Astrocyte of the cerebellum (primary cell): ENCODE measurements around the gene ZDHHC21.
A peak's percentile ranks its signal among the peaks of the same experiment; 100 is the strongest.

ENCODE experiments used
- DNase-seq: peaks from one replicate; pipeline ENCODE4 v3.0.0-alpha.2; 2011; ENCODE audit warnings: low read depth
- H3K4me3 ChIP-seq: 2 replicates; pipeline ENCODE4 v1.5.1; 2011; ENCODE audit warnings: mild to moderate bottlenecking, low read depth, low read length, moderate library complexity
- in situ Hi-C: cut with HindIII; loops from 2 replicates; pipeline ENCODE4 v1.10.0; 2017; ENCODE audit warnings: low sequenced_read_pairs
- TF ChIP-seq, protein P1 (sequence below): IDR thresholded peaks from 2 replicates; pipeline ENCODE4 v1.5.1; 2012; ENCODE audit warnings: low read length, low read depth, moderate library complexity, mild to moderate bottlenecking; ENCODE audit errors: missing control alignments

ZDHHC21 gene

DNA sequence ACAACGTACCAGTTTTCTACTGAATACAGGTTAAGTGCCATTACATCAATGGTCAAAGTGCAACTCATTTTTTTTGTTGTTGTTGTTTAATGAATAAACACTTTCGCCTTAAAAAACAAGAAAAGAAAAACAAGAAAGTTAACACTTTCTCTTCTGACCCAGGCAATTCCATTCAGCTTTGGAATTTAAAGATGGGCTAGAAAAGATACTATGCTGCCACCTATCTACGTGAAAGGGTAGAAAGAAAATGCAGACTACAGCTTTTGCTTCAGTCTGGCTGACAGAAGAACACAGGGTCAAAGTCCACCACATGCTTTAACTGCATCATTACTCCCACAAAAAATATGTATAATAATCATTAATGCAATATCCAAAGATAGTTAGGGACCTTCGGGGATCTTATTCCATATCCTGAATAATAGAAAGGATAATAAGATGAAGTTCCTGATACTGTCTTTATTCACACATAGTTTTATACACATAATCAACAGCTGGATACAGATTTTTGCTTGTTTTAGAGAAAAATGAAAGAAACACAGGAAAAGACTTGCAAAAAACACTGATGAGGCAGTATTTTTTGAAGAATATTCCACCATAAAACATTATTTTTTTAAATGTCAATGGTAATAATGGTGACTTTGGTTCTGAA, 40.4 kb downstream of the ZDHHC21 start:
- DNase-seq = no peak
- H3K4me3 ChIP-seq = no peak overlapping the region
- TF ChIP-seq, protein P1, sequence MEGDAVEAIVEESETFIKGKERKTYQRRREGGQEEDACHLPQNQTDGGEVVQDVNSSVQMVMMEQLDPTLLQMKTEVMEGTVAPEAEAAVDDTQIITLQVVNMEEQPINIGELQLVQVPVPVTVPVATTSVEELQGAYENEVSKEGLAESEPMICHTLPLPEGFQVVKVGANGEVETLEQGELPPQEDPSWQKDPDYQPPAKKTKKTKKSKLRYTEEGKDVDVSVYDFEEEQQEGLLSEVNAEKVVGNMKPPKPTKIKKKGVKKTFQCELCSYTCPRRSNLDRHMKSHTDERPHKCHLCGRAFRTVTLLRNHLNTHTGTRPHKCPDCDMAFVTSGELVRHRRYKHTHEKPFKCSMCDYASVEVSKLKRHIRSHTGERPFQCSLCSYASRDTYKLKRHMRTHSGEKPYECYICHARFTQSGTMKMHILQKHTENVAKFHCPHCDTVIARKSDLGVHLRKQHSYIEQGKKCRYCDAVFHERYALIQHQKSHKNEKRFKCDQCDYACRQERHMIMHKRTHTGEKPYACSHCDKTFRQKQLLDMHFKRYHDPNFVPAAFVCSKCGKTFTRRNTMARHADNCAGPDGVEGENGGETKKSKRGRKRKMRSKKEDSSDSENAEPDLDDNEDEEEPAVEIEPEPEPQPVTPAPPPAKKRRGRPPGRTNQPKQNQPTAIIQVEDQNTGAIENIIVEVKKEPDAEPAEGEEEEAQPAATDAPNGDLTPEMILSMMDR = peak; percentile 58
- in situ Hi-C loops = no loop called here

DNA sequence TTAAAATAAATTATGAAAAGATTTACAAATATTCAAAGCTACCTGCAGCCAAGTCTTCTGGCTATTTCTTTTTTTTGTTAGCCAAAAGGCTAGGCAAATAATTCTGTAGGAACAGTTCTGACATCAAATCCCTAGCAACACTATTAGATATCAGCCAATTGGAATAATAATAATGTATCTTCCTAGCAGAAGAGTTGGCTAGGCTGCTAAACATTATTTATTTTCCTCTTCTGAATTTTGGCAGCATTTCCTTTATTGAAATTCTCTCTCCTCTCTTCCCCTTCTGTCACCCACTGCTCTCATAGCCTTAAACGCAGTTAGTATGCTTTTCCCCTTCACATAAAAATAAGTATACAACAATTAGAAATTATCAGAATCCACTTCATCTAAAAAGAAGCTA, 42.6 kb downstream of the ZDHHC21 start:
- H3K4me3 ChIP-seq = no peak overlapping the region
- DNase-seq = no peak
- in situ Hi-C loops = no loop called here
- TF ChIP-seq, protein P1 = no peak

DNA sequence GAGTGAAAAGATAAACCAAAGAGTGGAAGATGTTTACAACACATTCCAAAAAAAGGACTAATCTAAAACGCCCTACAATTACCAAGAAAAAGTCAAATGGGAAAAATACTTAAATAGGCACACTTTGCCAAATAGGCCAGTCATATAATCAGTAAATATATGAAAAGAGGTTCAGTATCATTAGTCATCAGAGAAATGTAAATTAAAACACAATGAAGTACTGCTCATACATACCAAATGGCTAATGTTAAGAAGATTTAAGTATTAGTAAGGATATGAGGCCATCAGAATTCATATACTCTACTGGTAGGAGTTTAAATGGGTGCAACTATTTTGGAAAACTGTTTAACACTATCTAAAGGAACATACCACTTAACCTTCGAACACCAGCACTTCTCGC, 47.6 kb downstream of the ZDHHC21 start:
- in situ Hi-C loops = loop anchor here (25.0 kb wide), 1 partner anchor 158 kb away; no protein-coding TSS in a partner anchor
- no peak overlapping the region for H3K4me3 ChIP-seq
- TF ChIP-seq, protein P1 = no peak
- no peak for DNase-seq

DNA sequence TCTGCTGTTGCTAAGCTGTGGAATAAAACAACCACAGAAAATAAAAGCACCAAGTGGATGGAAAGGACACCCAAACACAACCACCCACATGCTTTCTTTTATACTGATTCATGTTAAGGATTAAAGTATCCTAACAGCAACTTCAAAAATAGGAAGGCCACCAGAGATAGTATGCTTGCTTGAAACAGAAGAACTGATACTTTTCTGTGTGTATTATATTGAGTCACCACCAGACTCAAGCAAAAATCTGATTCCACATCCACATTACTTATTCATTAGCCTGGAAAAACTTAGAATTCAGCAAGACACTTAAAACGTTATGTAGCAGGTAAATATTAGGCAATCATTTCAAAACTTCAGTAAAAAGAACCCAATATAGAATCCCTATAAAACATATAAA, 52.3 kb downstream of the ZDHHC21 start:
- no peak overlapping the region for H3K4me3 ChIP-seq
- no peak for DNase-seq
- in situ Hi-C loops = loop anchor here (25.0 kb wide), 1 partner anchor 154 kb away; no protein-coding TSS in a partner anchor
- TF ChIP-seq, protein P1 = no peak

DNA sequence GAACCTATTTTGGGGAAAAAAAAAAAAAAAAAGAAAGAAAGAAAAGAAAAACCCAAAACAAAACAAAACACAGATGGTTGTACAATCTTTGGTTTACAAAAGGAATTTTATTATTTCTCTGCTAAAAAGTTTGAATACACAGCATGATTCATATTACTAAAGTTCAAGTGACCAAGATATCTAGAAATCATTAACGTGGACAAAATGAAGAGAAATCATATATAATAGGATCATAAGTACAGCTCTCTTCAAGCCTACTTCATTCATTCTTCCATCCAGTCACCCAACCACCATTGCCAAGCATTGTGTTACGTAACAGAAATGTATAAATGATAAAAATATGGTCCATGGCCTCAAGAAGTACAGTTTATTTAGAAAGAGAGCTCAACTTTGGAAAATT, 52.9 kb downstream of the ZDHHC21 start:
- TF ChIP-seq, protein P1 = no peak
- in situ Hi-C loops = loop anchor here (25.0 kb wide), 1 partner anchor 153 kb away; no protein-coding TSS in a partner anchor
- H3K4me3 ChIP-seq = no peak overlapping the region
- no peak for DNase-seq

DNA sequence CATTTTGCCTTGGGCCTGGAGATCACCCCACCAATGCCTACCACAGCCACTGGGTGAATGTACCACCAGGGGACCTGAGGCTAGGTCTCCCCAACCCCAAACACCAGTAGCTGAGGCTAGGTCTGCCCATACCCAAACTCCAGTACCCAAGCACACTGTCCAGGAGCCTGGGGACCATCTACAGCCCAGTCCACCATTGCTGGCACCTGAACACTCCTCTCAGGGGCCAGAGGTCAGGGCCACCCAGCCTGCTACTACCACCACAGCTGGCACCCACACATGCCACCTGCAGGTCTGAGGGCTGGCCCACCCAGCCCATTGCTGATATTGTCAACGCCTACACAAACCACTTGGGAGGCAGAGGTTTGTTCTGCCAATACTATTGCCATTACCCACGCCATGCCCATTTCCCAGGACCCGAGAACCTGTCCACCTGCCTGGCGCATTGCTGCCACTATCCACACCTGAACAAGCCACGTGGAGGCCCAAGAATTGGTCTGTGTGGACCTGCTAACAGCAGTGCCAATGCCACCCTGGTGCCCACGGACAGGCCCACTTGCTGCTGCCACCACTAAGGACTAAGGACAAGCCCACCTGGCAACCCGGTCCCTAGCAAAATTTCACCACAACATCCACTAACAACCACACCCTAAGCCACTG, 59.2 kb downstream of the ZDHHC21 start:
- TF ChIP-seq, protein P1 = no peak
- no peak overlapping the region for H3K4me3 ChIP-seq
- DNase-seq = no peak
- in situ Hi-C loops = loop anchor here (25.0 kb wide), 1 partner anchor 147 kb away; no protein-coding TSS in a partner anchor
